HepG2 (cell line): Measurements from ENCODE around the gene CXXC5. TPM values are rescaled to one million over a fixed set of nuclear protein-coding genes. Genes with fewer than 3 reads are reported as not detected.
A peak's percentile ranks its signal among the peaks of the same experiment; 100 is the strongest.

Source experiments
- ATAC-seq: fragments of 200-7000 bp; cut with Tn5 transposase; 3 replicates; pipeline ENCODE4 v1.9.1; 2020; ENCODE audit warnings: mild to moderate bottlenecking, moderate library complexity
- BruUV-seq: library from RNA; stranded (reverse); fragments of 400-500 nt; replicated peaks from 2 replicates; lab custom pipeline; 2021; lab: Mats Ljungman, UMichigan
- CTCF ChIA-PET: fragments of 300-600 bp; formaldehyde crosslinking; extraction: SDS; loops from one replicate; lab custom pipeline; 2021; ENCODE audit warnings: low total read pairs, inconsistent platforms, low intra/inter-chr PET ratio; lab: Yijun Ruan, JAX
- POLR2A ChIA-PET: fragments of 350-600 bp; sonication (Branson Sonifier 250); formaldehyde crosslinking; loops from one replicate; lab custom pipeline; 2020; ENCODE audit warnings: antibody characterized with exemption, inconsistent platforms; lab: Yijun Ruan, JAX
- DNase-seq: peaks from one replicate; pipeline ENCODE4 v3.0.0-alpha.2; 2015; ENCODE audit warnings: low spot score
- FAIRE-seq: peaks from 3 replicates; lab custom pipeline; 2011; peaks lifted over from hg19 to GRCh38; lab: Jason Lieb, UNC
- H2AFZ ChIP-seq: one replicate; pipeline ENCODE4 v1.6.1; 2011; ENCODE audit warnings: low read length, inconsistent platforms
- H3K27ac ChIP-seq: fragments of 300-600 bp; 3 replicates; pipeline ENCODE4 v1.8.0; 2011; ENCODE audit warnings: mixed run types, mild to moderate bottlenecking, mixed read lengths, low read length, inconsistent platforms; ENCODE audit not compliant: insufficient read depth; ENCODE audit errors: extremely low read length
- H3K27me3 ChIP-seq, 2 experiments: fragments of 200-600 bp in 1 of 2; 2 replicates in 1 of 2; 3 replicates in 1 of 2; pipeline versions ENCODE4 v1.6.0 to v1.8.0; 2011; ENCODE audit warnings: low read length in 2 of 2, mild to moderate bottlenecking in 2 of 2, moderate library complexity in 2 of 2, inconsistent platforms in 1 of 2; ENCODE audit not compliant: insufficient read depth in 2 of 2, control insufficient read depth in 1 of 2
- H3K36me3 ChIP-seq, 2 experiments: fragments of 200-600 bp in 1 of 2; replicated peaks in 1 of 2; 2 replicates in 1 of 2; 3 replicates in 1 of 2; pipeline versions ENCODE4 v1.5.1 to v1.8.0; 2011; ENCODE audit warnings: low read length in 2 of 2, inconsistent platforms in 1 of 2; ENCODE audit not compliant: insufficient read depth in 2 of 2, control insufficient read depth in 1 of 2
- H3K4me1 ChIP-seq: 2 replicates; pipeline ENCODE4 v1.5.1; 2012; ENCODE audit warnings: low read length, inconsistent platforms; ENCODE audit not compliant: insufficient read depth
- H3K4me2 ChIP-seq: 2 replicates; pipeline ENCODE4 v1.6.0; 2011; ENCODE audit warnings: low read depth, low read length, inconsistent platforms
- H3K4me3 ChIP-seq, 3 experiments: fragments of 200-600 bp in 1 of 3; sonication (generic), shearing (Covaris generic) in 1 of 3; replicated peaks in 1 of 3; 2 replicates each; pipeline ENCODE4 v1.5.1; 2011 to 2016; ENCODE audit warnings: low read length in 3 of 3, inconsistent platforms in 2 of 3, low read depth in 2 of 3, mild to moderate bottlenecking in 2 of 3, control low read depth in 1 of 3, mixed read lengths in 1 of 3; ENCODE audit not compliant: insufficient read depth in 1 of 3
- H3K79me2 ChIP-seq: one replicate; pipeline ENCODE4 v1.6.1; 2011; ENCODE audit warnings: low read length, inconsistent platforms; ENCODE audit not compliant: insufficient read depth
- H3K9ac ChIP-seq: 2 replicates; pipeline ENCODE4 v1.6.0; 2011; ENCODE audit warnings: mild to moderate bottlenecking, low read depth, low read length, inconsistent platforms; ENCODE audit not compliant: insufficient read depth
- H3K9me3 ChIP-seq: 2 replicates; pipeline ENCODE4 v1.5.1; 2012; ENCODE audit warnings: mild to moderate bottlenecking, low read length
- H4K20me1 ChIP-seq: 2 replicates; pipeline ENCODE4 v1.6.0; 2011; ENCODE audit warnings: inconsistent platforms, mild to moderate bottlenecking, low read length, moderate library complexity; ENCODE audit not compliant: insufficient read depth
- CEBPZ ChIP-seq: IDR thresholded peaks from 2 replicates; pipeline ENCODE4 v1.6.1; 2012; ENCODE audit warnings: low read length, improper control_type of control experiment
- MNT ChIP-seq: fragments of 450-650 bp; IDR thresholded peaks from 2 replicates; pipeline ENCODE4 v1.6.1; 2016
- PHF20 ChIP-seq: sonication (generic); formaldehyde crosslinking; IDR thresholded peaks from 2 replicates; pipeline ENCODE4 v1.5.0; 2020; ENCODE audit warnings: mild to moderate bottlenecking, missing genetic modification reagents
- PREB ChIP-seq: sonication (generic); formaldehyde crosslinking; IDR thresholded peaks from 2 replicates; pipeline ENCODE4 v1.4.0; 2020; ENCODE audit warnings: missing genetic modification reagents
- TOPORS ChIP-seq: sonication (generic); formaldehyde crosslinking; IDR thresholded peaks from 2 replicates; pipeline ENCODE4 v1.8.0; 2023; ENCODE audit warnings: mild to moderate bottlenecking, missing genetic modification reagents
- ZFP90 ChIP-seq: sonication (generic); formaldehyde crosslinking; IDR thresholded peaks from 2 replicates; pipeline ENCODE4 v1.8.0; 2022; ENCODE audit warnings: missing genetic modification reagents, mild to moderate bottlenecking, inconsistent platforms, borderline replicate concordance
- ZNF230 ChIP-seq: sonication (generic); formaldehyde crosslinking; IDR thresholded peaks from 2 replicates; pipeline ENCODE4 v1.4.0; 2020; ENCODE audit warnings: mild to moderate bottlenecking, missing genetic modification reagents
- ZNF430 ChIP-seq: sonication (generic); formaldehyde crosslinking; IDR thresholded peaks from 2 replicates; pipeline ENCODE4 v1.9.0; 2021; ENCODE audit warnings: mild to moderate bottlenecking, missing genetic modification reagents
- ZNF605 ChIP-seq: sonication (generic); formaldehyde crosslinking; IDR thresholded peaks from 2 replicates; pipeline ENCODE4 v1.8.0; 2022; ENCODE audit warnings: mild to moderate bottlenecking, missing genetic modification reagents
- WGBS: methylation state at CpG from one replicate; pipeline ENCODE4 v1.1.6; 2017; ENCODE audit warnings: low lambda C conversion rate; 5-methylcytosine and 5-hydroxymethylcytosine counted together
- in situ Hi-C: cut with HindIII; loops from 2 replicates; pipeline ENCODE4 v1.10.0; 2017; ENCODE audit warnings: low pct_unique_long_range_greater_than_20kb; ENCODE audit not compliant: extremely low pct_ligation_motif_present
- intact Hi-C: fragments of 100-400 bp; cut with micrococcal nuclease; formaldehyde crosslinking; loops from one replicate; pipeline ENCODE4 v1.10.0; 2022; ENCODE audit not compliant: unreplicated experiment
- polyA plus RNA-seq, 8 experiments: library from polyadenylated mRNA; depleted of rRNA in 3 of 8; stranded (reverse) in 7 of 8; unstranded in 1 of 8; fragments of >200 nt; fragmentation: Illumina TruSeq in 4 of 8; extraction: Trizol in 4 of 8; gene quantifications; 2 replicates each; pipeline versions ENCODE4 v1.2.1 to v1.2.3, GENCODE V29; 2011 to 2016; ENCODE audit warnings: low read depth in 4 of 8, missing spikeins in 1 of 8, mixed read lengths in 1 of 8; ENCODE audit not compliant: insufficient read depth in 1 of 8
- total RNA-seq, 5 experiments: library from RNA; depleted of rRNA; stranded (reverse); fragments of >200 nt; fragmentation: Illumina TruSeq; extraction: Trizol; gene quantifications; 2 replicates each; pipeline ENCODE4 v1.2.3, GENCODE V29; 2016; ENCODE audit warnings: low read depth in 1 of 5

CXXC5 gene
- total and polyA plus RNA-seq, 2 of the 13 experiments (the other 11 are each of a cell fraction or from before 2014, with no cell fraction given): 32.3 to 33.0 TPM

- H3K4me1 ChIP-seq: peaks cover 79% of the 10 kb centered on the region
- no TSS peak for BruUV-seq
- no peaks in the 10 kb centered on the region for H4K20me1 ChIP-seq
- H3K27me3 ChIP-seq: no peaks in the 10 kb centered on the region
- no peaks in the 10 kb centered on the region for H3K36me3 ChIP-seq
- no peak overlapping the region for H2AFZ ChIP-seq
- in situ Hi-C loops: loop anchor here (5.0 to 25.0 kb wide), 2 partner anchors 71 to 326 kb away; no protein-coding TSS in a partner anchor
- CTCF ChIA-PET: interaction anchor here (1.8 to 2.9 kb wide), 3 partner anchors 13 to 130 kb away, joined by 10 to 19 read pairs (median 10); no protein-coding TSS in a partner anchor
- H3K79me2 ChIP-seq: no peaks in the 10 kb centered on the region
- DNase-seq (no peak), FAIRE-seq (peak; percentile 4), ATAC-seq (no peak)
- TF ChIP-seq ZFP90 (CRISPR knock-in tag): 0 out of 2 replicates have a peak, but pooled peaks have one; percentile 34
- peak; percentile 62; the same call in 1 of the 2 replicates for TF ChIP-seq ZNF605 (CRISPR knock-in tag)
- TF ChIP-seq ZNF430 (CRISPR knock-in tag): 0 out of 2 replicates have a peak, but pooled peaks have one; percentile 24
- peak; percentile 44; the same call in 1 of the 2 replicates for TF ChIP-seq MNT
- no peak for TF ChIP-seq PREB
- TF ChIP-seq PHF20 (CRISPR knock-in tag): 0 out of 2 replicates have a peak, but pooled peaks have one; percentile 7
- TF ChIP-seq TOPORS (CRISPR knock-in tag): no peak
- no peak for TF ChIP-seq ZNF230 (CRISPR knock-in tag)
- TF ChIP-seq CEBPZ: no peak
- peak overlapping the region; percentile 19 for H3K27ac ChIP-seq
- H3K9ac ChIP-seq: no peak overlapping the region
- H3K4me2 ChIP-seq: peak overlapping the region; percentile 85
- H3K4me3 ChIP-seq: no peak overlapping the region
- H3K9me3 ChIP-seq: no peaks in the 10 kb centered on the region
- POLR2A ChIA-PET: interaction anchor here (0.7 to 4.6 kb wide), 13 partner anchors 11 to 133 kb away, joined by 3 to 95 read pairs (median 4); partner anchors contain the start of gene CXXC5
- intact Hi-C loops: loop anchor here (10.0 kb wide), 1 partner anchor 209 kb away; no protein-coding TSS in a partner anchor
- 33% methylated on average over 1 of the region's 2 CpGs for WGBS
These were observed 11.8 kb upstream of the CXXC5 start for GRCh38 chr5:139636207-139636792.
